Endothelial cell of umbilical vein (primary cell): ENCODE measurements around the gene ISLR. TPM values are rescaled to one million over a fixed set of nuclear protein-coding genes. Genes with fewer than 3 reads are reported as not detected.

Source experiments
- BruUV-seq: library from RNA; stranded (reverse); fragments of 400-500 nt; replicated peaks from 2 replicates; lab custom pipeline; 2021; lab: Mats Ljungman, UMichigan
- CTCF ChIA-PET: fragments of 300-600, 350-600 bp; sonication (Branson Sonifier 250); formaldehyde crosslinking; loops from one replicate; lab custom pipeline; 2021; ENCODE audit warnings: antibody characterized with exemption, inconsistent platforms; lab: Charles Lee
- POLR2A ChIA-PET: fragments of 300-600, 350-600 bp; sonication (Branson Sonifier 250); formaldehyde crosslinking; loops from one replicate; lab custom pipeline; 2021; ENCODE audit warnings: antibody characterized with exemption, inconsistent platforms; lab: Charles Lee
- DNase-seq: peaks from one replicate; pipeline ENCODE4 v3.0.0-alpha.2; 2011; ENCODE audit warnings: low read depth, low spot score
- FAIRE-seq: peaks from 2 replicates; lab custom pipeline; 2011; peaks lifted over from hg19 to GRCh38; lab: Jason Lieb, UNC
- H2AFZ ChIP-seq: 2 replicates; pipeline ENCODE4 v1.6.0; 2012; ENCODE audit warnings: low read depth, low read length, control low read depth, inconsistent platforms
- H3K27ac ChIP-seq: 2 replicates; pipeline ENCODE4 v1.5.1; 2011; ENCODE audit warnings: low read depth, mild to moderate bottlenecking, control low read depth, low read length, moderate library complexity; ENCODE audit not compliant: insufficient read depth
- H3K27me3 ChIP-seq, 2 experiments: 2 replicates each; pipeline versions ENCODE4 v1.6.0 to v1.6.1; 2011; ENCODE audit warnings: low read length in 2 of 2, mixed read lengths in 1 of 2; ENCODE audit not compliant: control insufficient read depth in 2 of 2, insufficient read depth in 2 of 2
- H3K36me3 ChIP-seq, 2 experiments: 2 replicates in 1 of 2; 3 replicates in 1 of 2; pipeline ENCODE4 v1.5.1; 2011; ENCODE audit warnings: low read length in 2 of 2, mild to moderate bottlenecking in 1 of 2, moderate library complexity in 1 of 2; ENCODE audit not compliant: control insufficient read depth in 2 of 2, insufficient read depth in 2 of 2; ENCODE audit errors: extremely low read depth in 1 of 2
- H3K4me1 ChIP-seq: 3 replicates; pipeline ENCODE4 v1.5.1; 2011; ENCODE audit warnings: mild to moderate bottlenecking, low read length; ENCODE audit not compliant: control insufficient read depth, insufficient read depth; ENCODE audit errors: extremely low read depth
- H3K4me2 ChIP-seq: 2 replicates; pipeline ENCODE4 v1.6.1; 2011; ENCODE audit warnings: low read length, control low read depth, mixed read lengths; ENCODE audit not compliant: insufficient read depth
- H3K4me3 ChIP-seq, 3 experiments: fragments of 200-600 bp in 1 of 3; sonication (generic), shearing (Covaris generic) in 1 of 3; replicated peaks in 1 of 3; 2 replicates each; pipeline ENCODE4 v1.5.1; 2011 to 2016; ENCODE audit warnings: control low read depth in 3 of 3, low read length in 3 of 3, mild to moderate bottlenecking in 2 of 3, inconsistent platforms in 1 of 3, low read depth in 1 of 3, moderate library complexity in 1 of 3; ENCODE audit not compliant: insufficient read depth in 1 of 3
- H3K79me2 ChIP-seq: 2 replicates; pipeline ENCODE4 v1.6.0; 2012; ENCODE audit warnings: low read length, inconsistent platforms; ENCODE audit not compliant: control insufficient read depth, insufficient read depth
- H3K9ac ChIP-seq: replicated peaks from 2 replicates; pipeline ENCODE3; 2011; ENCODE audit warnings: low read length, control low read depth; ENCODE audit not compliant: insufficient read depth; ENCODE audit errors: extremely low read depth
- H3K9me1 ChIP-seq: replicated peaks from 3 replicates; pipeline ENCODE4 v1.6.0; 2011; ENCODE audit warnings: mild to moderate bottlenecking, low read length; ENCODE audit not compliant: control insufficient read depth, insufficient read depth; ENCODE audit errors: extremely low read depth
- H3K9me3 ChIP-seq: replicated peaks from 2 replicates; pipeline ENCODE4 v1.5.1; 2012; ENCODE audit warnings: low read length, inconsistent platforms; ENCODE audit not compliant: control insufficient read depth, insufficient read depth
- H4K20me1 ChIP-seq: replicated peaks from 2 replicates; pipeline ENCODE3; 2011; ENCODE audit warnings: mild to moderate bottlenecking, low read length; ENCODE audit not compliant: control insufficient read depth, insufficient read depth; ENCODE audit errors: extremely low read depth
- EZH2 ChIP-seq: IDR thresholded peaks from 2 replicates; pipeline ENCODE4 v1.6.1; 2012; ENCODE audit warnings: borderline replicate concordance, low read depth, mild to moderate bottlenecking, moderate library complexity, low read length, inconsistent platforms; ENCODE audit not compliant: severe bottlenecking
- FOS ChIP-seq: IDR thresholded peaks from 2 replicates; pipeline ENCODE4 v1.6.1; 2011; ENCODE audit warnings: mild to moderate bottlenecking, low read length, moderate library complexity, borderline replicate concordance; ENCODE audit not compliant: insufficient read depth
- JUN ChIP-seq: IDR thresholded peaks from 2 replicates; pipeline ENCODE4 v1.6.1; 2011; ENCODE audit warnings: borderline replicate concordance, low read depth; ENCODE audit not compliant: insufficient read length, insufficient read depth
- MAX ChIP-seq: IDR thresholded peaks from 2 replicates; pipeline ENCODE4 v1.6.1; 2011; ENCODE audit not compliant: insufficient read depth, insufficient read length
- MYC ChIP-seq: IDR thresholded peaks from one replicate; pipeline ENCODE4 v1.6.1; 2011; ENCODE audit warnings: mild to moderate bottlenecking, low read depth, low read length
- POLR2A ChIP-seq: IDR thresholded peaks from 2 replicates; pipeline ENCODE4 v1.6.1; 2012; ENCODE audit warnings: low read depth, mild to moderate bottlenecking, control low read depth, low read length
- POLR2AphosphoS5 ChIP-seq: IDR thresholded peaks from 2 replicates; pipeline ENCODE4 v1.6.1; 2012; ENCODE audit warnings: low read depth, mild to moderate bottlenecking, control low read depth, low read length, moderate library complexity; ENCODE audit not compliant: insufficient read depth
- dilution Hi-C: fragments of 300-500 bp; cut with MboI; formaldehyde crosslinking; loops from one replicate; pipeline ENCODE4 v1.15.0; 2019; ENCODE audit warnings: low sequenced_read_pairs; ENCODE audit not compliant: extremely low pct_ligation_motif_present
- intact Hi-C: fragments of 100-400 bp; cut with micrococcal nuclease; formaldehyde crosslinking; loops from one replicate; pipeline ENCODE4 v1.10.0; 2022
- polyA plus RNA-seq, 4 experiments: library from polyadenylated mRNA; depleted of rRNA in 3 of 4; stranded (reverse) in 3 of 4; unstranded in 1 of 4; fragments of >200 nt; gene quantifications; 2 replicates each; pipeline versions ENCODE4 v1.2.1 to v1.2.3, GENCODE V29; 2011 to 2012; ENCODE audit warnings: missing spikeins in 1 of 4
- total RNA-seq: library from RNA; stranded (reverse); gene quantifications from 2 replicates; pipeline ENCODE4 v1.2.3, GENCODE V29; 2021

Gene ISLR
- total and polyA plus RNA-seq, 2 donors (not counting 3 experiments of a cell fraction or from before 2014, with no cell fraction given) = not detected

- H3K9ac ChIP-seq = no peak overlapping the region
- H3K4me2 ChIP-seq = no peak overlapping the region
- BruUV-seq = no TSS peak
- no peak for DNase-seq
- H3K9me3 ChIP-seq = no peaks in the 10 kb centered on the region
- intact Hi-C loops = loop anchor here (10.0 kb wide), 1 partner anchor 522 kb away; the partner anchor contains the start of gene CYP1A2
- no peaks in the 10 kb centered on the region for H3K36me3 ChIP-seq
- no peaks in the 10 kb centered on the region for H3K9me1 ChIP-seq
- TF ChIP-seq EZH2 (peak; percentile 31), POLR2A (no peak), MAX (no peak), POLR2AphosphoS5 (no peak), JUN (no peak), MYC (no peak), FOS (no peak)
- H3K79me2 ChIP-seq = no peaks in the 10 kb centered on the region
- CTCF ChIA-PET = no interaction called here
- H3K27me3 ChIP-seq = peaks cover 14 to 19% of the 10 kb centered on the region in 2 experiments
- no peak for FAIRE-seq
- no peaks in the 10 kb centered on the region for H3K4me1 ChIP-seq
- dilution Hi-C loops = no loop called here
- H3K4me3 ChIP-seq = no peak overlapping the region
- H2AFZ ChIP-seq = no peak overlapping the region
- H3K27ac ChIP-seq = no peak overlapping the region
- POLR2A ChIA-PET = no interaction called here
- no peaks in the 10 kb centered on the region for H4K20me1 ChIP-seq
These were observed 49.0 kb downstream of the ISLR start for GRCh38 chr15:74222240-74223119.
